ENCODE measurements around the gene HS3ST5. TPM values are rescaled to one million over a fixed set of nuclear protein-coding genes. Genes with fewer than 3 reads are reported as not detected.

Gene HS3ST5
- total and polyA plus RNA-seq, 2 donors (not counting 3 experiments of a cell fraction or from before 2014, with no cell fraction given) = not detected

GRCh38 chr6:114024746-114025145, 318.1 kb downstream of the HS3ST5 start:
- dilution Hi-C loops (cut with MboI; ENCODE audit: extremely low pct_ligation_motif_present, low sequenced_read_pairs) = no loop called here
- Histone ChIP-seq H3K9me1 (replicated peaks; ENCODE audit: control insufficient read depth, extremely low read depth, insufficient read depth, low read length) (no peaks in the 10 kb centered on the region), H3K9ac (replicated peaks; ENCODE audit: extremely low read depth, insufficient read depth, low read length) (no peak overlapping the region), H3K4me1 (ENCODE audit: control insufficient read depth, extremely low read depth, insufficient read depth, low read length) (peaks cover 2% of the 10 kb centered on the region), H3K9me3 (replicated peaks; ENCODE audit: control insufficient read depth, insufficient read depth, low read length) (no peaks in the 10 kb centered on the region), H3K27me3 (ENCODE audit: control insufficient read depth in 2 of 2, insufficient read depth in 2 of 2, low read length in 2 of 2) (peaks cover 0 to 1% of the 10 kb centered on the region in 2 experiments), H3K27ac (ENCODE audit: insufficient read depth, low read depth, low read length) (no peak overlapping the region), H3K4me3 (replicated peaks in 1 of 3; ENCODE audit: insufficient read depth in 1 of 3, low read depth in 1 of 3, low read length in 3 of 3) (no peak overlapping the region), H4K20me1 (replicated peaks; ENCODE audit: control insufficient read depth, extremely low read depth, insufficient read depth, low read length) (no peaks in the 10 kb centered on the region), H3K79me2 (ENCODE audit: control insufficient read depth, insufficient read depth, low read length) (no peaks in the 10 kb centered on the region), H3K36me3 (ENCODE audit: control insufficient read depth in 2 of 2, extremely low read depth in 1 of 2, insufficient read depth in 2 of 2, low read length in 2 of 2) (no peaks in the 10 kb centered on the region), H2AFZ (ENCODE audit: low read depth, low read length) (no peak overlapping the region), H3K4me2 (ENCODE audit: insufficient read depth, low read length) (no peak overlapping the region)
- TF ChIP-seq MYC (IDR thresholded peaks at IDR 0.05; ENCODE audit: low read depth, low read length) = no peak
- no peak for TF ChIP-seq MAX (IDR thresholded peaks at IDR 0.05; ENCODE audit: insufficient read depth, insufficient read length)
- TF ChIP-seq EZH2 (IDR thresholded peaks at IDR 0.05; ENCODE audit: borderline replicate concordance, low read depth, low read length, severe bottlenecking) = no peak
- no peak for TF ChIP-seq JUN (IDR thresholded peaks at IDR 0.05; ENCODE audit: borderline replicate concordance, insufficient read depth, insufficient read length, low read depth)
- TF ChIP-seq CTCF (IDR thresholded peaks at IDR 0.05; ENCODE audit: extremely low read depth in 1 of 2, insufficient read depth in 1 of 2, low read depth in 1 of 2, low read length in 2 of 2) = no peak
- TF ChIP-seq FOS (IDR thresholded peaks at IDR 0.05; ENCODE audit: borderline replicate concordance, insufficient read depth, low read length) = no peak
- no peak for TF ChIP-seq GATA2 (IDR thresholded peaks at IDR 0.05; ENCODE audit: insufficient read depth, insufficient read length, low read depth, low read length)
- no peak for TF ChIP-seq POLR2A (IDR thresholded peaks at IDR 0.05; ENCODE audit: low read depth, low read length)
- TF ChIP-seq POLR2AphosphoS5 (IDR thresholded peaks at IDR 0.05; ENCODE audit: insufficient read depth, low read depth, low read length) = no peak
- CTCF ChIA-PET = interaction anchor here (0.7 to 3.2 kb wide), 6 partner anchors 11 to 84 kb away, joined by 3 to 15 read pairs (median 3); no protein-coding TSS in a partner anchor
- no TSS peak for BruUV-seq (replicated peaks)
- POLR2A ChIA-PET = no interaction called here
- DNase-seq (ENCODE audit: low read depth, low spot score) = no peak
- intact Hi-C loops (cut with micrococcal nuclease) = no loop called here
- FAIRE-seq = no peak
